OCI-LY7 (cell line): ENCODE data around the gene ABHD11. TPM values are rescaled to one million over a fixed set of nuclear protein-coding genes. Genes with fewer than 3 reads are reported as not detected.

Experiments used
- BruUV-seq: library from RNA; stranded (reverse); fragments of 400-500 nt; replicated peaks from 2 replicates; lab custom pipeline; 2021; lab: Mats Ljungman, UMichigan
- CTCF ChIA-PET: fragments of 300-600 bp; sonication (Branson Sonifier 250); formaldehyde crosslinking; loops from one replicate; lab custom pipeline; 2022; ENCODE audit warnings: antibody characterized with exemption; ENCODE audit not compliant: unreplicated experiment; lab: Charles Lee
- POLR2A ChIA-PET: fragments of 300-600 bp; sonication (Branson Sonifier 250); formaldehyde crosslinking; loops from one replicate; lab custom pipeline; 2022; ENCODE audit warnings: antibody characterized with exemption; lab: Charles Lee
- DNase-seq: peaks from one replicate; pipeline ENCODE4 v3.0.0-alpha.2; 2015; ENCODE audit warnings: low spot score
- H2AFZ ChIP-seq: fragments of 200-600 bp; sonication (generic), shearing (Covaris generic); 2 replicates; pipeline ENCODE4 v1.6.1; 2014; ENCODE audit warnings: mild to moderate bottlenecking, antibody characterized with exemption, low read length, moderate library complexity
- H3K27ac ChIP-seq: fragments of 200-600 bp; sonication (generic); 2 replicates; pipeline ENCODE4 v1.5.1; 2014; ENCODE audit warnings: mixed run types, low read depth, mild to moderate bottlenecking, moderate library complexity, low read length, inconsistent platforms; ENCODE audit not compliant: poor library complexity, severe bottlenecking
- H3K36me3 ChIP-seq: fragments of 200-600 bp; sonication (generic); 2 replicates; pipeline ENCODE4 v1.6.1; 2014; ENCODE audit warnings: mild to moderate bottlenecking, antibody characterized with exemption, low read length, moderate library complexity, mixed read lengths; ENCODE audit not compliant: insufficient read depth
- H3K4me1 ChIP-seq: fragments of 200-600 bp; sonication (generic); 2 replicates; pipeline ENCODE4 v1.5.1; 2014; ENCODE audit warnings: mild to moderate bottlenecking, low read length; ENCODE audit not compliant: insufficient read depth, poor library complexity, severe bottlenecking
- H3K4me2 ChIP-seq: fragments of 200-600 bp; sonication (generic); 2 replicates; pipeline ENCODE4 v1.6.1; 2014; ENCODE audit warnings: mild to moderate bottlenecking, low read length
- H3K4me3 ChIP-seq: fragments of 200-600 bp; sonication (generic); 2 replicates; pipeline ENCODE4 v1.5.1; 2014; ENCODE audit warnings: mild to moderate bottlenecking, low read depth, low read length; ENCODE audit not compliant: poor library complexity, severe bottlenecking
- H3K79me2 ChIP-seq: fragments of 200-600 bp; sonication (generic); 2 replicates; pipeline ENCODE4 v1.6.1; 2016; ENCODE audit warnings: low read depth, mild to moderate bottlenecking, low read length, moderate library complexity, mixed read lengths; ENCODE audit not compliant: insufficient read depth
- H3K9me2 ChIP-seq: fragments of 200-600 bp; sonication (generic); 2 replicates; pipeline ENCODE4 v1.6.1; 2016; ENCODE audit warnings: mild to moderate bottlenecking, low read length, mixed read lengths; ENCODE audit not compliant: insufficient read depth
- H3K9me3 ChIP-seq: fragments of 200-600 bp; sonication (generic); 2 replicates; pipeline ENCODE4 v1.6.1; 2014; ENCODE audit warnings: mild to moderate bottlenecking, mixed run types, low read length, mixed read lengths
- H4K20me1 ChIP-seq: fragments of 200-600 bp; sonication (generic); 2 replicates; pipeline ENCODE4 v1.6.1; 2014; ENCODE audit warnings: mild to moderate bottlenecking, antibody characterized with exemption, low read length, moderate library complexity, mixed read lengths; ENCODE audit not compliant: insufficient read depth
- EZH2phosphoT487 ChIP-seq: fragments of 200-600 bp; sonication (generic); IDR thresholded peaks from 2 replicates; pipeline ENCODE4 v1.6.1; 2018; ENCODE audit warnings: low read depth, borderline replicate concordance, mild to moderate bottlenecking, mixed run types, antibody characterized with exemption, low read length, moderate library complexity, mixed read lengths
- intact Hi-C: fragments of 100-400 bp; cut with micrococcal nuclease; formaldehyde crosslinking; loops from one replicate; pipeline ENCODE4 v1.10.0; 2022; ENCODE audit not compliant: unreplicated experiment
- total RNA-seq, 2 experiments: library from RNA; depleted of rRNA in 1 of 2; stranded (reverse); fragments of >200 nt in 1 of 2; shearing (Covaris generic) in 1 of 2; gene quantifications; 2 replicates each; pipeline ENCODE4 v1.2.3, GENCODE V29; 2014 to 2022
- TF ChIP-seq, protein P1 (sequence below): fragments of 200-600 bp; sonication (generic); conservative IDR thresholded peaks from 2 replicates; pipeline ENCODE4 v1.5.1; 2014; ENCODE audit warnings: mild to moderate bottlenecking, antibody characterized with exemption, low read length, moderate library complexity, mixed read lengths

The ABHD11 gene
- total RNA-seq, 2 experiments from 2014 or later, result 27.4 to 27.5 TPM

- Histone ChIP-seq H3K9me2 (no peaks in the 10 kb centered on the region), H3K4me1 (peaks cover 39% of the 10 kb centered on the region), H2AFZ (peak overlapping the region; percentile 2; the same call in 1 of the 2 replicates), H3K9me3 (no peaks in the 10 kb centered on the region), H3K4me3 (no peak overlapping the region), H3K27ac (no peak overlapping the region), H3K36me3 (peaks cover 9% of the 10 kb centered on the region), H4K20me1 (peaks cover 5% of the 10 kb centered on the region; the same call in 1 of the 2 replicates), H3K79me2 (peaks cover 4% of the 10 kb centered on the region; the same call in 1 of the 2 replicates), H3K4me2 (no peak overlapping the region)
- no peak for TF ChIP-seq EZH2phosphoT487
- TF ChIP-seq, protein P1, sequence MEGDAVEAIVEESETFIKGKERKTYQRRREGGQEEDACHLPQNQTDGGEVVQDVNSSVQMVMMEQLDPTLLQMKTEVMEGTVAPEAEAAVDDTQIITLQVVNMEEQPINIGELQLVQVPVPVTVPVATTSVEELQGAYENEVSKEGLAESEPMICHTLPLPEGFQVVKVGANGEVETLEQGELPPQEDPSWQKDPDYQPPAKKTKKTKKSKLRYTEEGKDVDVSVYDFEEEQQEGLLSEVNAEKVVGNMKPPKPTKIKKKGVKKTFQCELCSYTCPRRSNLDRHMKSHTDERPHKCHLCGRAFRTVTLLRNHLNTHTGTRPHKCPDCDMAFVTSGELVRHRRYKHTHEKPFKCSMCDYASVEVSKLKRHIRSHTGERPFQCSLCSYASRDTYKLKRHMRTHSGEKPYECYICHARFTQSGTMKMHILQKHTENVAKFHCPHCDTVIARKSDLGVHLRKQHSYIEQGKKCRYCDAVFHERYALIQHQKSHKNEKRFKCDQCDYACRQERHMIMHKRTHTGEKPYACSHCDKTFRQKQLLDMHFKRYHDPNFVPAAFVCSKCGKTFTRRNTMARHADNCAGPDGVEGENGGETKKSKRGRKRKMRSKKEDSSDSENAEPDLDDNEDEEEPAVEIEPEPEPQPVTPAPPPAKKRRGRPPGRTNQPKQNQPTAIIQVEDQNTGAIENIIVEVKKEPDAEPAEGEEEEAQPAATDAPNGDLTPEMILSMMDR, result no peak
- ChIA-PET CTCF (no interaction called here), POLR2A (interaction anchor here (0.6 kb wide), 1 partner anchor 774 kb away, joined by 5 read pairs; no protein-coding TSS in a partner anchor)
- BruUV-seq, result no TSS peak
- DNase-seq, result peak; percentile 42
- intact Hi-C loops, result no loop called here
Observed at GRCh38 chr7:73741600-73741999, 3.0 kb upstream of the ABHD11 start.

GRCh38 chr7:73740771-73741170, 2.2 kb upstream of the ABHD11 start:
- peaks cover 4% of the 10 kb centered on the region; the same call in 1 of the 2 replicates for H3K79me2 ChIP-seq
- CTCF ChIA-PET, result no interaction called here

More at GRCh38 chr7:73740771-73741170, 2.2 kb upstream of the ABHD11 start:
- no peak overlapping the region for H3K27ac ChIP-seq
- POLR2A ChIA-PET, result interaction anchor here (0.5 to 1.5 kb wide), 3 partner anchors 13 to 123 kb away, joined by 3 to 6 read pairs (median 4); no protein-coding TSS in a partner anchor
- H3K9me2 ChIP-seq, result no peaks in the 10 kb centered on the region
- H2AFZ ChIP-seq, result no peak overlapping the region
- H3K4me1 ChIP-seq, result peaks cover 39% of the 10 kb centered on the region
- DNase-seq, result no peak
- H3K9me3 ChIP-seq, result no peaks in the 10 kb centered on the region
- TF ChIP-seq, protein P1, result no peak
- no peak for TF ChIP-seq EZH2phosphoT487
- no peak overlapping the region for H3K4me3 ChIP-seq
- peaks cover 15% of the 10 kb centered on the region for H3K36me3 ChIP-seq
- intact Hi-C loops, result no loop called here
- H3K4me2 ChIP-seq, result no peak overlapping the region
- no TSS peak for BruUV-seq
- H4K20me1 ChIP-seq, result peaks cover 5% of the 10 kb centered on the region; the same call in 1 of the 2 replicates
